IPS-NIHi11 (cell line): Measurements from ENCODE around the gene KRT33A.
"Not testable (repeated sequence)": the region's sequence is repeated elsewhere in the genome, so short reads cannot be mapped to it uniquely, and the experiment has no call there.

Source experiments
- DNase-seq: peaks from one replicate; pipeline ENCODE4 v3.0.0; 2012; ENCODE audit warnings: mixed read lengths, low spot score

The KRT33A gene

DNA sequence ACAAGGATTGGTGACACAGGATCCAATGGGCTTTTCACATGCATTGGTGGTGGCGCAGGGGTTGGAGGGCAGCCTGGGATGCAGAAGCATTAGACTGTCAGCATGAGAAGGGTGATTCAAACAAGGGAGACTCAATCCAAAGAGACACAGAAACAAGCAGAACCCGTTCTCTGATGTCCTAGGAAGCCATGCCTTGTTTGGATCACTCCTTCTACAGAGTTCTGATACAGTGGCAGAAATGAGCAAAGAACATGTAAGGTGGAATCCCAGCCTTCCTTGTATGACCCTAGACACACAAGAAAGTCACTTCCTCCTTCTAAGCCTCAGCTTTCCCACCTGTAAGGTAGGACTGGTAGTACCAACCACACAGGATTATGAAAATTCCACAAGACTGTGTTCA is 13.3 kb upstream of the KRT33A start:
- no peak for DNase-seq

DNA sequence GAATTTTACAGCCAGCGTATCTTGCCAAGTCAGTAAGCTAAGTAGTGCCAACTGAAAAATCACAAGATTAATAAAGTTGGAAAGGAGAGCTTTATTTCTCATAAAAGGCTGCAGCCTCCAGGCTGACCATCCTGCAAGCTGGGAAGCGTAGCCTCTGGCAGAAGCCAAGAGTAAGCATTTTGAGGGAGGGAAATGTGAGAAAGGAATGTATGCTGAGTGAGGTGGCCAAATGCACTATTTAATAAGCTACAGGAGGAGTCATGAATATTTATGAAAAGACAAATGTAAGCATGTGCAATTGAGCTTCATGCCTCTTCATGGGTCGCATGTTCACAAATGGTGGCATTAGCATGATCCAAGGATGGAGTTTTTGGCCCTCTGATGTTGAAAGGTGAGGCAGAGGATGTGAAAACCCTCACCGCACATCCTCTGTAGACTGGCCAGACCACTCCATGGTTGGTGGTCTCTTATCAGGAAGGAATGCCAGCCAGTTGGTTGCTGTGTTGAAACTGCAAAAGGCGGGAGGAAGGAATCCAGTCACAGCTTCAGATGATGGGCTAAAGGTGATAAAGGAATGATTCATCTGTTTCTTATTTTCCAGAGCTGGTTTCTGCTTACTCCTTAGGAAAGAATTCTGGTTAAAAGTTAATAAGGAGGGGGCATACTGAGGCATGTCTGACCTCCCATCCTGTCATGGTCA is 9.8 kb upstream of the KRT33A start:
- DNase-seq = no peak

DNA sequence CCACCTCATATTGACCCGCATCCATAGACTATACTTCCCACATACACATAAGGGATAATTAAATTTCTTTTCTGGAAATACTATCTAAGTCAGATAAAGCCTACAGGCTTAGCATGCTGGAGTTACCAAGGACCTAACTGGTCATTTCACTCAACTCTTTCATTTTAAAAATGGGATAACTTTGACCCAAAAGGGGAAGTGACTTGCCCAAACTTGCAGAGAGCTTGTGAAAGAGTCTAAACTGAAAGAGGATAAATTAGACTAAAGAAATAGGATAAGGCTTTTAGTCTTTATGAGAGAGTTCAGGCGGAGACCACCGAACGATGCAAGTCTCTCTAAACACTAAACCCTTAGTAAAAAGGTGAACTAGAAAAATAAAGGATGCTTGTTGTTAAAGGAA is 3.9 kb upstream of the KRT33A start:
- DNase-seq = no peak

DNA sequence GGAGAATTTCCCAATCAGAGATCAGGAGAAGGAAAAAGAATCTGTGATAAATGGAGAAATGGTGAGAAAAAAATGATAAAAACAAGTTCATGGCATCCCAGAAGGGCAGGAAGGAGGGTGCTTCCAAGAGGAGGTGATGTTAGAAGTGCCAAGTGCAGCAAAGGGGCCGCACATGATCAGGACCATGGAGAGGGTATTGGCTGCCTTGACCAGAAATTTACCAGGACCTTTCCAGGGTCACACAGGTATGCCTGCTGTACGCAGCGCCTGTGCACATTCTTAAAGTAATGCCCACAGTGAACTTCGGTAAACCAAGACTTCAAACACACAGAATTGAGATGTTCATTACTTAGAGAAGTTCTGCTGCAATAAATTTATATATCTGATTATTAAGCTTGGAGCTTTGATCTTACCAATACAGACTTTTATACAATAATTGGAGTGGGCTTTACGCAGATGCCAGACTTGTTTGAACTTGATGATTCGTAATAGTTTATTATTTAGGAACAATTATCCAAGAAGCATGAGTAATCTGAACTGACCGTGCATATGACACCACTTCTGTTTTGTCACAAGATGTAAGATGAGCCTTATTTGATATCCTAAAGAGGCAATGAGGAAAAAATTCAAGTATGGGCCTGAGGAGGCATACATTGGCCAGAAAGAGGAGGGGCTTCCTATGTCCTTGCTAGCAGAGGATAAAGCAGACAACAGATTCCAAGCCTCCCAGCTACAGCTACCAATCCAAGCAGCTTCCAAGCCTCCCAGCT is 2.2 kb upstream of the KRT33A start:
- peak; percentile 47 for DNase-seq

DNA sequence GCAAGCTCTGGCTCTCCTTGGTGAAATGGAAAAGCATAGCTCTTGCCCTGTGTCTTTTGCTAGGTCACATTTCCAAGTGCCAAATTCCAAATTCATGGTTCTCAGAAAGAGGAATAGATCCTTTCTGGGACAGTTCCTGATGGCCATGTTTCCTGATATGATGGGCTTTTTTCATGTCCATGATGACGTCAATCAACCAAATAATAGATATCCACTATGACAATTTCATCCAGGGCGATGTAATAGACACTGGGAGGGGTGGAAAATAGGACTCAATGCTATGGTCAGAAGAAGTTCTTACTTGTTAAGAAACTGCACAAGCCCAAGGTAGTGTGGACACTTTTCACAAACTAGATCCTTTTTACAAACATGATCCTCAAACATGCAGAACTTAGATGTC is 549 bp upstream of the KRT33A start:
- no peak for DNase-seq

DNA sequence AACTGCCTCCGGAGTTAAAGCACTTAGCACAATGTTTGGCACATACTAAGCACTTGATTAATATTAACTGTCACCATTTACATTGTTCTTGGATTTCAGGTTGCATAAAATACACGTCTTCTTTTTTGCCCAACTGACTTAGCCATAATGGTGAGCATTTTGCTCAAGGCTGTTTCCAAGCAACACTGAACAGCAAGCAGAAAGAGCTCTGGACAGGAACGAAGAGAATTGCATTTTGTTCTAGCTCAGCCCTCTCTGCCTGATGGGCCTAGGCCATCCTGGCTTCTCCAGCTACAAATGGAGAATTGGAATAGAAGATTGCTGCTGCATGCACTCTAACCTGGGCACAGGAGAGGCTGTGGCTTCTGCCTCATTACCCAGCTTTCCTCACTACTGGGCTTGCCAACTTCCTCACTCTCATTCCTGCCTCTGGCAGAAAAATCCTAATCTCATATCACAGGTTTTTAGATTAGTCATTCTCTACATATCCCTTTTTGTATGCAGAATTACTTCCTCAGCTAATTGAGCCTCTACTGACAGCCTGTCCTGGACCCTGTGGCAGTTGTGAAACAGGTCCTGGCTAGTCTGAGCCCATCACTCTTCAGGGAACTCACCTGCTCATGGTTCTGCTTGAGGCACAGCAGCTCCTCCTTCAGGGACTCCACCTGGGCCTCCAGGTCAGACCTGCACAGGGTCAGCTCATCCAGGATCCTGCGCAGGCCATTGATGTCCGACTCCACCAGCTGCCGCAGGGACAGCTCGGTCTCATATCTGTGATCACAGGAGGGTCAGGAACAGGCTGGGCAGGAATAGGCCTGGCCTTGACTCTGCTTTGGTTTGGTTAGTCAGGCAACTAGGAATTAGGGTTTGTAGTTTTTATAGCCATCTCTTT is 2.5 kb downstream of the KRT33A start:
- no peak for DNase-seq

DNA sequence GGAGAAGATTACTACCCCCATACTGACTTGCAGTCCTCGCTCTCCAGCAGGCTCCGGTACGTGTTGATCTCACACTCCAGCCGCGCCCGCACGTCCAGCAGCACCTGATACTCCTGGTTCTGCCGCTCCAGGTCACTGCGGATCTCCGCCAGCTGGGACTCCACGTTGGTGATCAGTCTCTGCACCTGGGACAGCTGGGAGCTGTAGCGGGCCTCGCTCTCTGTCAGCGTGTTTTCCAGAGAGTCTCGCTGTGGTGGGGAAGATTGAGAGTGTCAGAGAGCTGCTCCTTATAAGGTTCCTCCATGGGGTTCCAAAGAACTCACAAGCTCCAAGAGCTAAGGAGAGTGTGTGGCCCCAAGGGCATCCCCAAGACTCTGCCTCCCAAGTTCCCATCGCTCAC is 4.2 kb downstream of the KRT33A start:
- not testable (repeated sequence) for DNase-seq

DNA sequence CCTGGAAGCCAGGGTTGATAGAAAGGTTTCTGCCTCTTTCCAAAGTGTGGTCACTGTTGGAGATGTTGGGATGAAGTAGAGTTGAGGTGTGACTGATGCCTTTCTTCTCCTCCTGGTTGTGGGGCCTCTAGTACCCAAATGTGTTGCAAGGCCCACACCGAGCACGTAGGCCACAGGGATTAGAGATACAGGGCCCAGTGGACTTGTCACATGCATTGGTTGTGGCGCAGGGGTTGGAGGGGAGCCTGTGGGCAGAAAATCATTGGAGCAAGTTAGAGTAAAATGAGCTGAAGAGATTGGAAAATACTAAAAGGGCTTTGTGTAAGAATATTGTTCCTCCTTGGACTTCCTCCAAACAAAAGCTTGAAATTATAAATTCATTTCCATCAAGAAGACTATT is 4.6 kb downstream of the KRT33A start:
- DNase-seq = no peak

DNA sequence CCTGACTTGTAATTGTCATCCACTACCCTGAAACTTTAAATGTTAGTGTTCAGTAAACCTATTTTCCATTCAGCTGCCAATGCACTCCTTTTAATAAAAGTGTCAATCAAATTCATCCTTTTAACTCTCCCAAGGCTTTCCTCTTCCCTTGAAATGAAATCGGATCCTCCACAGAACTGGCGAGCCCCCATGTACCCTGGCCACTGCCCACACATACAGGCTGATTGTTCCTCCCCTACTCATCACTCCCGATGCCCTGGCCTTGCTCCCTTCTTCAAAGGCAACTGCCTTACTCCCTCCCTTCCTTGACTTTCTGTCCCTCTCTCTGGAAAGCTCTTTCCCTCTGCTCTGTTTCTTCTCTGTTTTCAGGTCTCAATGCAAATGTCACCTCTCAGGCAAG is 7.6 kb downstream of the KRT33A start:
- no peak for DNase-seq

DNA sequence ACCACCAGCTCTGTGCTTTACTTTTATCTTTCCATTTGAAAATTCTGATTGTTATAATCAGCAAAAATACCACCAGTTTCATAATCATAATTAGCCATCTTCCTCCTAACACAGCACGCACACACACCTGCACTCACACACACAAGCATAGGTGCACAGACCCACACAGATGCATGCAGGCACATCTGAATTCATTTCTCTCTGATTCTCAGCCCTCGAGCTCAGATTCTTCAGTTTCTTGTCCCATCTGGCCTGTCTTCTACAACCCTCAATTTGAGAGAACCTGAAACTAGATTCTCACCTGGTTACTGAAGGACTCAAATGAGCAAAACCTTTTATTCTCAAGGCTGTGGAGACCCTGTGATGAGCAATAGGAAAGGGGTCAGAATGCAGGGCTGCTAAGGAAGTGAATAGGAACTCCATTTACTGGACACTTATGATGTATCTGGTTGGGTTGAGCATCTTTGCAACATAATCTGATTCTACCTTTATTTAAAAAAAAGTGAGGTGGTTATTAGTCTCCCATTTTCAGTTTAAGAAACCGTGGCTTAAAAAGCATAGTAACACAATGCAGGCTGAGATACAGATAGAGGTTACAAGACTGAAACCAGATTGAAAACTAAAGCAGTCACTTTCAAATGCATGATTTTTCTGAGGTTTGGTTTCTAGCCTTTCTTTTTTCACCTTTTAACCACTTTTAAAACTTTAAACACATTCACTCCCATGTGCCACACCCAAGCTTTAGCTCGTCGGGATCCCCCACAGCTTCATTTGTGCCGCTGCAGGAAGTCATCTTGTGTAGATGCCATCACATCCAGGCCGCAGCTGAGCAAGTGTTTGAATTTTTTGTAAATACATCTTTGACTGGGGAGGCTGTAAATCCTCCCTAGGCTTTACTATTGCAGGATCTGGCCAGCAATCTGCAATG is 9.4 kb downstream of the KRT33A start:
- DNase-seq = no peak

DNA sequence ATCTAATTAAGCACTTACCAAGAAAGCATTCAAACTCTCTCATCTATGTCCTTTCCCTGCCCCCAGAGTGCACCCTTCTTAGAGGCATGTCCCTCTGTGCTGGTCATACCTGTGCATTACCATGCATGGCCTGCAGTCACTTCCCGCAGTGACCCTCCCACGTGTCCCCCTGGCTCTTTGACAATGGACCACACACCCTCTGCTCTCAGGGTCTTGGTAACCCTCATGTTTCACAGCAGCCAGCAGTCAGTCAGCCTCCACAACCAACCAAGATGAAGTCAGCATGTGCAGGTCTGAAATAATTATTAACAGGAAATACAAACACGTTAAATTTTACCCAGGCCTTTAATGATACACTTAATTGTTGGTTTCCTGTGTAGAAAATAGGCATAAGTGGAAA is 10.1 kb downstream of the KRT33A start:
- DNase-seq = no peak

DNA sequence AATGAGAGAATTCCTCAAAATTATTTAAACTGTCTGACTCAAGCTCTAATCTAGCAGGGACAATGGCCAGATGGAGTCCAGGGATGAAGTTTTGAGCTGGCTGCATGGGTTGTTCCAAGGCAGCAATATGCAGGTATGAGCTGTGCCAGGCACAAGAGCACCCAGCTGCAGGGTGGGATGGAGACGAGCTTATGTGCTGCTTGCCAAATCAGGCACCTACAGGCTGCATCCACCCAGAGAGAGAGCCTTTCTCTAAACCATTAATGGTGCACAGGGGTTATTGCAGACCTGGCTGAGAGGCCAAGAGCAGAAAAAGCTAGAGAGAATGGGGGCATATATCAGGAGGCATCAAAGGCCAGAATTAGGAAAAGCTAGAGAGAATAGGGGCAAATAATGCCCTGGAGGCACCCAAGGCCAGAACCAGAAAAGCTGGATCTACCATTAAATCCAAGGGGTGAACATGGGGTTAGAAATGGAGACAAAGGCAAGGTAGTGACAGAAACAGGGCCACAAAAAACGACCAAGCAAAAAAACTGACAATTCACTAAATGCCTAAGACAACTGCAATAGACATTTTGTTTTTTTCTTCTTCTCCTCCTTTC is 11.0 kb downstream of the KRT33A start:
- DNase-seq = no peak

DNA sequence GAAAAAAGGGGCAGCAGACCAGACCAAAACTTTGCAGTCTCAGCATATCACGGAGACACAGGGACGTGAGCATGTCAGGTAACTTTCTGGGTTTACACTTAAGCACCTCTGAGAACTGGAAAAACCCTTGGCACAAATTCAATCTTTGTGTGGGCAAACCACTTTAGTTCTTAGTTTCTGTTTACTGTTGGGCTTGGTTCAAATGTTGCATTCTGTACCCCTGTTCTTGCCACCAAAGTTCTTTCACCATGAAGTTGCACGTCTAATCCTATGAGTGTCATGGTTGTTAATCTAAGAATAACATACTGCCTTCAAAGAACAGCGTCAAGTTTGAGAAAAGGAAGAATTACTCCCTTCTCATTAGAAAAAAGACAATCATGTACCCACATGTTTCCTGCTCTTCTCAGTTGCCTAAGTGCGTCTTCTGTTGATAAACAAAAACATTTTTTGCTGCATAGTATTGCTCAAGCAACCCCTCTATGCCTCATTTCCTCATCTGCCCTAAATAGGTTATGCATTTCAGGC is 11.6 kb downstream of the KRT33A start:
- DNase-seq = no peak

DNA sequence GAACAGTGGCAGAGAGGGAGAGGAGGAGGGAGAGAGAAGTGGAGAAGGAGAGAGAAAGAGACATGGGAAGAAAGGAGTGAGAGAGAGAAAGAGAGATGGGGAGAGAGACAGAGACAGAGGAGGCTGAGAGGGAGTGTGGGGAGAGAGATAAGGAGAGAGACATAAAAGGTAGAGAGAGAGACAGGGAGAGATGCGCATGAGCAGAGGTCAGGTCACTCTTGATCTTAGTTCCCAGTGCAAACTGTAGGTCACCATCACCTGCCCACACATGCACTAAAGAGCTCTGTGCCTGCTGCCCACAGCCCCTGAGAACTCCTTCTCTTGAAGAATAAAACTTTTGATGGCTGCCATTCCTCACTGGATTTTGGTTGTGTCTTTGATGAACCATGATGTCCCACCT is 14.9 kb downstream of the KRT33A start:
- DNase-seq = no peak

DNA sequence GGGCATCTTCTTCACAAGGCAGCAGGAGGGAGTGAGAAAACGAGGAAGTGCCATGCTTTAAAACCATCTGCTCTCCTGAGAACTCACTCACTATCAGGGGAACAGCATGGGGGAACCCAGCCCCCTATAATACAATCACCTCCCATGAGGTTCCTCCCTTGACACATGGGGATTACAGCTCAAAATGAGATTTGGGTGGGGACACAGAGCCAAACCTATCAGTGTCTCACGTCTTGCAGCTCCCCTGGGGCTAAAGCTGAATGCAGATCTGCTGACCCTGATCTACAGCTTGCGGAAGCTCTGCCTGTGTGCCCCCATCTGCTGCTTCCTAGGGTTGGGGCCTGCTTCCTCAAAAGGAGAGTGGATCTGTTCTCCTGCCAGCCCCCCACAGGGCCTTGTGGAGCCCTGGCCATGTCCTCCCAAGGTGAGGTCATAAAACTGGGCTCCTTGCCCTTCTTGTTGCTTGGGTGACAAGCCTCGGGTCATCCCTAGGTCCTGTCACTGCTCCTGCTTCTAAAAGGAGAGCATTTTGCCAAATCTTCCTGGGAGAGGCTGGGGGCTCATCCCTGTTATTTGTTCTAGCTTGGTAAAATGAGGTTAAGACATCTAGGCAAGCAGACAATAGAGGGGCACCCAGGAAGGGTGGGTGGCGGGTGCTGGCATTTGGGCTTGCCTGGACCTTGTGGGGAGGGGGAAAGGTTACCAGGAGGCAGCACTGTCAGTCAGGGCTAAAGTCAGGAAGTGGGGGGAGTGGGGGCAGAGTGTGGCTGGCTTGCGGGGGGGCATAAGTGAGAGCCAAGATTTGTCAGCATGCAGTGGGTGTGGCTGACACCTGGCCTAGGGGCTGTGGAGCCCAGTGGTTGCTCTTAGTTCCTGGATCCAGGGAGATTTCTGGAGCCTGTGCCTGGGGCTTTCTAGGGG is 16.0 kb downstream of the KRT33A start:
- DNase-seq = no peak

DNA sequence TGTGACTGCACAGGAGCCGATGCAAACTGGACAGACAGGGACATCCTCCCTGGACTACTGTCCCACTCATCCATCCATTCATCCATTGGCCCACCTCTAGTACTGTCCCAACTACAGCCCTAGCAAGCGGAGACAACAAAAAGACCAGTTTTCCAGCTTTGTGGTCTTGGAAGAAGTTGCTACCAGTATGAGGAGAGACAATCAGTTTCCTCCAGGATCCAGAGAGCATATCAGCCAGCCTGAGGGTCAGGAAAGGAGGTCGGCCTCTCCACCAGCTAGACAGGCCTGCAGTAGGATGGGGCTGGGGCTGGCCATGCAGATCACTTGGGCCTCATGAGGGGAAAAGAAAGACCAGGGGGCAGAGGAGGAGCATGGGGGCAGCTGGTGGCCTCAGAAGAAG is 16.8 kb downstream of the KRT33A start:
- DNase-seq = no peak

DNA sequence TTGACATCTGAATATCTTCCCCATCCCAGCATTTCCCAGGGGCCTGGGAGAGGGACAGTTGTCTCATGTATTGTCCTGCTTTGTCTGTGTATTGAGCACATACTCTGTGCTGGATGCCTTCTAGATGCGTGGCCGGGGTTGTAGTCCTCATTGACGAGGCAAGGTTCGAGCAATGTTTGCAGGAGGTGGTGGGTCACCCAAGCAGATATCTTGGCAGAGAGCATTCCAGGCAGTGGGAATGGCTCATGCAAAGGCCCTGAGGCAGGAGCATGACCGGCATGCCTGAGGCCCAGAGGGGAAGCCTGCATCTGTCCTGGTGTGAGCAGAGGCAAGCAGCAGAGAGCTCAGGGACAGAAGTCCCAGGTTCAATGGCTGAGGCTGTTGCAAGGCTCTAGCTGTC is 17.5 kb downstream of the KRT33A start:
- DNase-seq = no peak

DNA sequence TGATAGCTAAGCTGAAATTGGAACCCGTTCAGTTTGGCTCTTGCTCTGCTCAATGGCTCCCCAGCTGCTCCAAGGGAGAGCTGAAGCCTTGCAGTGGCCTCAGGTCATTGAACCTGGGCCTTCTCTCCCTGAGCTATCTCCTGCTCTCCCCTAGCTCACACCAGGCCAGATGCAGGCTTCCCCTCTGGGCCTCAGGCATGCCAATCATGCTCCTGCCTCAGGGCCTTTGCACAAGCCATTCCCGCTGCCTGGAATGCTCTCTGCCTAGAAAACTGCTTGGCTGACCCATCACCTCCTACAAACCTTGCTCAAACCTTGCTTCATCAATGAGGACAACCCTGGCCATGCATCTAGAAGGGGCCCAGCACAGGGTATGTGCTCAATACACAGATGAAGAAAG is 18.4 kb downstream of the KRT33A start:
- DNase-seq = no peak

DNA sequence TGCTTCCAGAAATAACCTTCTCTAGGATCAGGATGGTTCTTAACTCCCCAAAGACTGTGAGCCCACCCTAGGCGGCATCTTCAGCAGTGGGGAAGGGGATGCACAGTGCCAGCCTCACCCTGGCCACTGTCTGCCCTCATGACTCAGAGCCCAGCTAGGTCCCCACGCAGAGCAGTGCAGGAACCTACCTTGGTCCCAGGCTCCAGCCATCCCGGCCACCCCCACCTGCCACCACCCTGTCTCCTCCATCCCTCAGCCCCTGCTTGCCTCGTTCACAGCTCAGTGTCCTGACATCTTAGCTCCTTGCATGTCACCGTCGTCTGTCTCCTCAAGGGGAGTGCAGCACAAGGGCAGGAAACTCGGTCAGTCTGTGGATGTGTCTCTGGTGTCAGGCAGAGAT is 19.0 kb downstream of the KRT33A start:
- no peak for DNase-seq
